ENCODE results near the gene S1PR1.
"Not testable (repeated sequence)": the region's sequence is repeated elsewhere in the genome, so short reads cannot be mapped to it uniquely, and the experiment has no call there.

Gene S1PR1

DNA sequence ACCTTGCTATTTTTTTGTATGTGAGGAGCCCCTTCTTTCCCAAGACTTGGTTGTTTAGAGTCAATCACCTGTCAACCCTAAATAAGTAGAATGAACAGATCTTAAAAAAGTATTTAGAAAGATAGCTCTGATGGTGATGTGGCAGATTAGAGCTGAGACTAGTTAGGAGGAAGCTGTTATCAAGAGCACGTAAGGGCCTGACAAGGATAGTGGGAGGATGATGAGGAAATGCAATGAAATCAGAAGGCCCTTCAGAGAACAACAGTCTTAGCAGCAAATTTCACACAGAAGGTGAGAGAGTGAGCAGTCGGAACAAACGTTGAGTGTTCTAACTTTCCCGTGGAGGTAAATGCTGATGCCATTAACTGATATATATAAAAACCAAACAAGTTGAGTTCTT, 15.9 kb upstream of the S1PR1 start:
- no peak for DNase-seq

DNA sequence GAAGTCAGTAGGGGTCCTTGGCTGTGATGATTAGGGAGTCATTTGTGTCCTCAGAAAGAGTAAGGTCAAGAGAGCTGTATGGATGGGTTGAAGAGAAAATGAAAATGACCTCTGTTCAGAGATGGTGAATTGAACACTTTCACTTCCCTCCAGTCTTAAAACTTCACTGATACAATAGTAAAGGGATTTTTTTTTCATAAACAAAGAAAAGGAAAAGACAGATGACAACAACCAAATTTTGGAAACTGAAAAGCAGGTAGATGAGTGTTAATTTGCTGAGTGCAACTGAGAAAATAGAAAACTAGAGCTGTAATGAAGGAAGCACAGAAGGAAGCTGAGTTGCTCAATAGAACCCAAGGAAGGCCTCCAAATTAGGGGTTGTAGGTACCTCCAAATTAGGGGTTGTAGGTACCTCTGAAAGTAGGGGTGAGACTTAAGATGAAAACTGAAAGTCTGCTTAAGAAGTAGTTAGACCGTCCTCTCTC, 14.8 kb upstream of the S1PR1 start:
- no peak for DNase-seq

DNA sequence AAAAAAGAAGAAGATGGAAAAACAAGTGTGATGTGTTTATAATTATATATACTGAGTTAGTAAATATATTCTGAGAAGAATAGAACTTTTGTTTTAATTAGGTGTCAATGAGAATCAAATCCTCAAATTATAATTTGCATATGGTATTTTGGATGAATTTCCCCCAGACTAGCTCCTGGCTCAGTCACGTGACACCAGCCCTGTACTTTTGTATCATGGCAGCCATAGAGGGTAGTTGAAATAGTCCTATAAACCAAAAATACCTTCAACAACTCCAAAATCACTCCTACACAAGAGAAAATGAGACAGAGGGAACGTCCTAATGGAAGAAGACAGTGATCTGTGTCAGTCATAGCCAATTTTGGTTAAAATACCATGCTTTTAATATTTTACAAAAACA, 9.0 kb upstream of the S1PR1 start:
- DNase-seq = no peak

DNA sequence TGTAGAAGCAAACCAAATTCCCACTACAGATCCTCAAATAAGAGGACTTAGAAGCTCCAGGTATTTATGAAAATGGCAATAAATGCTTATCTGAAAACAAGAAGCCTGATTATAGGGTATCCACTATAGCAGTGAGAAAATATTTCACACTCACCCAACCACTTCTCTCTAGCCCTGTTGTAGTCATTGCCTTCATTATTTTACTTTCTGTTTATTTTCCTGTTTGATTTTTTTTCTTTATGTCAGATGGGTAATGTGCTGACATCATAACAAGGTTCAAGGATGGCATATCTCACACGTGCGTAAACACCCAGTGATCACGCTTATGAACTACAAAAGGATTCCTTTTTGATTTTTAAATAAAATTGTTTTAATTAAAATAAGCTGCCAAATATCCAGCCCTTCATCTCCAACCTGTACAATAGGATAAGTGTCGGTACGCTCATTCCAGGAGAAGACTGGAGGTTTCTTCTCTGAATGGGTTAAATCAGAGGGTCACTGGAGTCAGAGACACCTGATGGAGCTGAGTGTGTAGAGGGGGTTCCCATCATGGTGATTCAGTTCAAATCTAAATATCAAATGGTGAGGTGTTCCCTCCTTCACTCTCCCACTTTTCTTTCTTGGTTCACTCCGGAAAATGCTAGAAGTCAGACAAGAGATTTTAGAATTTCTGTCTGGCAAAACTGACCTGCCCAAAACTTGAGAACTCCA, 8.2 kb upstream of the S1PR1 start:
- DNase-seq = no peak

DNA sequence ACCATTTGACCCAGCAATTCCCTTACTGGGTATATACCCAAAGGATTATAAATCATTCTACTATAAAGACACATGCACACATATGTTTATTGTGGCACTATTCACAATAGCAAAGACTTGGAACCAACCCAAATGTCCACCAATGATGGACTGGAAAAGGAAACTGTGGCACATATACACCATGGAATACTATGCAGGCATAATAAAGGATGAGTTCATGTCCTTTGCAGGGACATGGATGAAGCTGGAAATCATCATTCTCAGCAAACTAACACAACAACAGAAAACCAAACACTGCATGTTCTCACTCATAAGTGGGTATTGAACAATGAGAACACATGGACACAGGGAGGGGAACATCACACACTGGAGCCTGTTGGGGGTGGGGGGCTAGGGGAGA, 4.6 kb upstream of the S1PR1 start:
- not testable (repeated sequence) for DNase-seq

DNA sequence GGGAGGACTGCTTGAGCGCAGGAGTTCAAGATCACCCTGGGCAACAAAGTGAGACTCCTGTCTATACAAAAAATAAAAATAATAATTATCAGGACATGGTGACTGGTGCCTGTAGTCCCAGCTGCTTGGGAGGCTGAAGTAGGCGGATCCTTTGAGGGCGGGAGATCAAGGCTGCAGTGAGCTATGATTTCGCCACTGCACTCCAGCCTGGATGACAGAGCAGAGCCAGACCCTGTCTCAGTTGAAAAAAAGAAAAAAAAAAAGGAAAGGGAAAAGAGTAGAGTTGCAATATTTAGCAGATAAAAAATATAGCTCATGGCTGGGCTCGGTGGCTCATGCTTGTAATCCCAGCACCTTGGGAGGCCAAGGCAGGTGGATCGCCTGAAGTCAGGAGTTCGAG, 3.3 kb upstream of the S1PR1 start:
- DNase-seq = no peak

DNA sequence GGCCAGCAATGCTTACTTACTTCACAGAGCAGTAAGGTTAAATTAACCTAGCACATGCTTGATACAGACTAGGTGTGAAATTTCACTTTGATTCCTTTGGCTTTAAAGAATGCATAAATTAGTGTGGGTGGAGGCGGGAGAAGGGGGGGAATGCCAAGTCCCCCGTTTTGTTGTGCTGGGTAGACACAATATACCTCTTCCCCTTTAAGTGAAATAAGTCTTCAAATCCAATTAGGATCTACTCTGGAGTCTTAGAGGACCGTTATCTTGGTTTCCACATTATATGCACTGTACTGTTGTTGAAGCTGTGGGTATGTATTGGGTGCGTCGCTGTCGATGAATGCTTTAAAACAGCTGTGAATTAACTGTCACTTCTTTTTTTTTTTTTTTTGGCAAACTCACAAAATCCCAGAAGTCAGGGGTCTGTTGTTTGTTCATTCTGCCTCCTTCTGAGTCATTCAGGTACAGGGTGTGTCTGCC, 1.6 kb upstream of the S1PR1 start:
- DNase-seq = no peak

DNA sequence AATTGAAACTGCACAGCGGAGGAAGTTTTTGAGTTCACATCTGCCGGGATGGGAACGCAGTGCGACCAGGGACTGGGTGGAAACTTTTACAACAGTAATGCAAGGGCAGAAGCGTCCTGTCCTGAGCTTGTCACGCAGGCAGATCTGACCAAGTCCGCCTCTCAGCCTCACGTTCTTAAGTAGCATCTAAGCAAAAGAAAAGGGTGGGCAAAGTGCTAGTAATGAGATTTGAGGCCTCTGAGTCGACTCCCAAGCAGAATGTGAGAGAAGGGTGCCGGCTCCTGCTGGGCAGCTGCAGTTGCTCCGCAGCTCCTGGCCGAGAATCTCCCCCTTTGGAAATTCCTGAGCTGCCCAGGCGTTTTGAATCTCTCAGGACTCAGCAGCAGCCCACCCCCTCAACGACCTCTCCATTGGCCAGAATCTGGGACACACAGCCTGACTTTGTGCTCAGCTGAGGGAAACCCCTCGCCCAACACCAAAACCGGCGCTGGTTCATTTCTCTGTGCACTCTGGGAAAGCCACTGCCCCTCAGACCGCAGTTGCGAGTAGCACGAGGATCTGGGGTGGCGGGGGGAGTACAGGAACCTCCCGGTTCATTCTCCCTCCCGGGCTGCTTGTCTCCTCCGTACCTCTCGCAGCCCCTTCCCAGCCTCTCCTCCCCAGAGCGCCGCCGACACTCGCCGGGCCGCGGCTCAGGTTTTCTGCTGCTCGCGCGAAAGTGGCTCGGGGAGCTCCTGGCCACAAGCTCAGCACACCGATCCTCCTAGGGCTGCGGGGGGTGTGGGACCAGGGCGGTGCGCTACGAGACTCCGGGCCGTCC, 913 bp upstream of the S1PR1 start:
- peak; percentile 54 for DNase-seq

DNA sequence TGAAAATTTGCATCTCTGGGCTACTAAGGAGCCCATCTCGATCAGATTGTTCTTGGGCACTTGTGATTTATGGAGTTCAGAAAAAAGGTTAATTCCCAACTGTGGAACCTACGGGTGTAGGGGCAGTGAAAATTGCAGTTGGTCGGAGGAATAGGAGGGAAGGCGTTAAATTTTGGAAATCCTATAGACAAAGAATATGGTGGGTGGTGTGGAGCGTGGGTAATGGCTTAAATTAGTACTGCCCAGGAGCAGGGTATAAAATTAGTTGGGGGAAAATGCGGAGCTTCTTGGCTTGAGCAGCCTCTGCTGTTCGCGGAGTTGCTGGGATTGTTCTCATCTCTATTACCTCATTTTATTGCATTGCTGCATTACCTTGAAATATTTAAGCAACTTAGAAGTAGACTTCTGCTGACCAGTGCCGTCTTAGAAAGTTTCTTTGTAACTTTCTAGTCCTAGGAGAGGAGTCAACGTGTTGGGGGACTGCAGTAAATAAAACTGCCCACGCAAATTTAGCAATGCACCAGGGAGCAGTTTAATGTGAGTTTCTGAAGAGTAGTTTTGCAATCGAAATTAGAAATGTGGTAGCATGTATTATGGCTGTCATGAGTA, 514 bp downstream of the S1PR1 start:
- no peak for DNase-seq

DNA sequence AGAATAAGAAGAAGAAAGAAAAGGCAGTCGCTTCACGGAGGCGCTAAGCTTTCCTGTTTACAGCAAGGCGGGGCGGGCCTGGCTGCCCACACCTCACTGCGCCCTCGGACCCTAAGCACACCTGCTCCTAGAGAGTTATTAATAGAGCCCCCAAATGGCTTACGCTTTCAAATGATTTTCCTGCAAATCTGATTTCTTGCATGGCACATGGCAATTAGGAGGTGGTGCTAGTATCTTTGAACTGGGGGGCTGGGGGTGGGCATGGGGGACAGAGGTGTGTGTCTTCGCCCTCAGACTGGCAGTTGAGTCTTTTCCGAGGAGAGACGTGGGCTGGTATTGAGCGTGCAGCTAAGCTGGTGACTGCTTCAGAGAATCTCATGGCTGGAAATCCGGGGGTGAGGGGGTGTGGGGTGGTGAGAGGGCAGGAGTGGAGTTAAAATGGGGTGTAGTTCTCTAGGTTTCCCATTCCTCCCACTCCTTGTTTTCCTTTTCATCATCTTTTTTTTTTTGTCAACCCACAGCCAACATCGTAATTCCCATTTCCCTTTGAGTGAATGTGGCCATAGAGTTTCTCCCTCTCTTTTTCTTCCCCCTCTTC, 1.3 kb downstream of the S1PR1 start:
- peak; percentile 34 for DNase-seq

DNA sequence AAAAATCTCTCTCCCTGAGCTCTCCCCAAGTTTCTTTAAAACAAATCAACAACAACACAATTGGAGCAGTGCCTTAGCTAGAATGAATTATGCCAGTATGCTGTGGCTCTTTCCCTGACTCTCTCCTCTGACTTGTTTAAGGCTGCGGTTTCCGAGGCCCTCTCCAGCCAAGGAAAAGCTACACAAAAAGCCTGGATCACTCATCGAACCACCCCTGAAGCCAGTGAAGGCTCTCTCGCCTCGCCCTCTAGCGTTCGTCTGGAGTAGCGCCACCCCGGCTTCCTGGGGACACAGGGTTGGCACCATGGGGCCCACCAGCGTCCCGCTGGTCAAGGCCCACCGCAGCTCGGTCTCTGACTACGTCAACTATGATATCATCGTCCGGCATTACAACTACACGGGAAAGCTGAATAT, 1.9 kb downstream of the S1PR1 start:
- DNase-seq = peak; percentile 85

DNA sequence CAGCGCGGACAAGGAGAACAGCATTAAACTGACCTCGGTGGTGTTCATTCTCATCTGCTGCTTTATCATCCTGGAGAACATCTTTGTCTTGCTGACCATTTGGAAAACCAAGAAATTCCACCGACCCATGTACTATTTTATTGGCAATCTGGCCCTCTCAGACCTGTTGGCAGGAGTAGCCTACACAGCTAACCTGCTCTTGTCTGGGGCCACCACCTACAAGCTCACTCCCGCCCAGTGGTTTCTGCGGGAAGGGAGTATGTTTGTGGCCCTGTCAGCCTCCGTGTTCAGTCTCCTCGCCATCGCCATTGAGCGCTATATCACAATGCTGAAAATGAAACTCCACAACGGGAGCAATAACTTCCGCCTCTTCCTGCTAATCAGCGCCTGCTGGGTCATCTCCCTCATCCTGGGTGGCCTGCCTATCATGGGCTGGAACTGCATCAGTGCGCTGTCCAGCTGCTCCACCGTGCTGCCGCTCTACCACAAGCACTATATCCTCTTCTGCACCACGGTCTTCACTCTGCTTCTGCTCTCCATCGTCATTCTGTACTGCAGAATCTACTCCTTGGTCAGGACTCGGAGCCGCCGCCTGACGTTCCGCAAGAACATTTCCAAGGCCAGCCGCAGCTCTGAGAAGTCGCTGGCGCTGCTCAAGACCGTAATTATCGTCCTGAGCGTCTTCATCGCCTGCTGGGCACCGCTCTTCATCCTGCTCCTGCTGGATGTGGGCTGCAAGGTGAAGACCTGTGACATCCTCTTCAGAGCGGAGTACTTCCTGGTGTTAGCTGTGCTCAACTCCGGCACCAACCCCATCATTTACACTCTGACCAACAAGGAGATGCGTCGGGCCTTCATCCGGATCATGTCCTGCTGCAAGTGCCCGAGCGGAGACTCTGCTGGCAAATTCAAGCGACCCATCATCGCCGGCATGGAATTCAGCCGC, 2.5 kb downstream of the S1PR1 start:
- peak; percentile 58 for DNase-seq

DNA sequence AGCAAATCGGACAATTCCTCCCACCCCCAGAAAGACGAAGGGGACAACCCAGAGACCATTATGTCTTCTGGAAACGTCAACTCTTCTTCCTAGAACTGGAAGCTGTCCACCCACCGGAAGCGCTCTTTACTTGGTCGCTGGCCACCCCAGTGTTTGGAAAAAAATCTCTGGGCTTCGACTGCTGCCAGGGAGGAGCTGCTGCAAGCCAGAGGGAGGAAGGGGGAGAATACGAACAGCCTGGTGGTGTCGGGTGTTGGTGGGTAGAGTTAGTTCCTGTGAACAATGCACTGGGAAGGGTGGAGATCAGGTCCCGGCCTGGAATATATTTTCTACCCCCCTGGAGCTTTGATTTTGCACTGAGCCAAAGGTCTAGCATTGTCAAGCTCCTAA, 3.2 kb downstream of the S1PR1 start:
- DNase-seq = no peak

DNA sequence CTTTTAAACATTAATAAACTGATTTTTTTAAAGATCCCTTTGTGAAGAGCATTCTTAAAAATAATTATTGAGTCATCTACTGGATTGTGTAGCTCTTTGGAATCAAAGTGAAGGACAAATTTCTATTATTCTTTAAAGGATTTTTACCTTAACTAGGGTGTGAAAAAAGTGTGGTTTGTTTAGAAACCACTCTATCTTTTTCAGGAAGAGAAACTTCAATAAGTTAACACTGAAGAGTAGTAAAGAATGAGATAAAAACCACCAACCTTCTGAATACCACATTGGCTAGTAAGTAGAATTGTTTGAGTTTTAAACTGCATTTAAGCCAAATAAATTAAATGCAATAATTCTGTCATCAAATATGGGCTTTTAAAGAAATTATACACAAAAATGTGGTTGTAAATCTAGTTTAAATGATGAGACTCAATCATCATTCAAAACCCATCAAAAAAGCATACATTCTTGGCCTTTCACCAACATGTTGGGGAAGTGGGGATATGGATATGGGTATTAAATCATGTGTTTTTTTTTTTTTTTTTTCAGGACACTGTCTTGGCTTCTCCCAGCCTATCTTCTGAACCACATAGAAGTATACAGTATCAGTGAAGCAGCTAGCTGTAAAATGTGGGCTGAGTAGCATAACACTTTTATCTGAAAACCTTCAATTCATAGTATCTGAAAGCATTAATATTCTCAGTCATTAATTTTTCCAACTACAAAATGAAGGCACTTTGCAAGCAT, 4.8 kb downstream of the S1PR1 start:
- no peak for DNase-seq

DNA sequence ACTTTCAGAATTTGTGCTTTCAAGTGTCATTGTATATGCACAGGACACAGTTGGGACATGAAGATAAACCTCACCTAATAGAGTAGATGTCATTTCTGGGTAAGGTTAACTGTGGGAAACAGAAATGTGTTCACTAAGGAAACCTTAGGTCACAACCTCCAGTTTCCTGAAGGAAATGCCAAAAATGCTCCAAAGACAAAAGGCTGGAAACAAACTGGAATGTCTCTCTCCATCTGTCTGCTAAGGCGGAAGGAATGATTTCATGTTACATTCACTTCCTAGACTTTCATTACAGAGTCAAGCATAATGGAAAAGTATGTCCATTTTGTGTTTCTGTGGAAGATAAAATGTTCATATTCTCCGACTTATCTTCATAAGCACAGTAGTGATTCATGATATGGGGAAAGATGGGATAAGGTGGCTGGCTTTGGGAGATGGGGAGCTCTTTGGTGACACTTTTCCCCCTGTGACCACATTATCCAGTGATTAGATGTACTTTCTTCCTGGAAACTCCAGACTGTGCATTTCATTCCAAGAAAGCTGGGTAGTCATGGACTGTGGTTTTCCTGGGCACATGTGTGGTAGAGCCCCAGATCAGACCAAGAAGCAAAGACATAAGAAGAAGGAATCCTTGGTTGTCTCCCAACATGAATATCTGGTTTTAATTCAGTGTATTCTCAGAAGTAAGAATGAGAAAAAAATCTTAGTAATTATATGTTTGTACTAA, 5.7 kb downstream of the S1PR1 start:
- DNase-seq = no peak

DNA sequence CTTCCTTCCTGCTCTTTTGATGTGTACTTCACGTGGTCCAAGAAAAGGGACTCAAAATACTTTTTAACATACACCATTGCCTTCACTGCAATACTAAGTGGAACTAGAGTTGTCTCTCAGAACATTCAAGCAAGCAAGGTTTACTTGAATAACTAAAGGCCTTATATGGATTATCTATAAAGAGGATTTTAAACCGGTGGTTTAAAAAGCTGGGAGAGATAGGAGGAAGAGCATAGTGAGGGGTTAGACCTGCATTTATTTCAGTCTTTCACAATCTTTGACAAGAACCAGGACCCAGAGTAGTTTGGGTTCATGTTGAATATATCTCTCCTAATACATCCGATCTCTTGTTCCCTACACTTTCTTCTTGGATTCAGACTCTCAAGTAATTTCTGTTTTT, 6.9 kb downstream of the S1PR1 start:
- DNase-seq = no peak

DNA sequence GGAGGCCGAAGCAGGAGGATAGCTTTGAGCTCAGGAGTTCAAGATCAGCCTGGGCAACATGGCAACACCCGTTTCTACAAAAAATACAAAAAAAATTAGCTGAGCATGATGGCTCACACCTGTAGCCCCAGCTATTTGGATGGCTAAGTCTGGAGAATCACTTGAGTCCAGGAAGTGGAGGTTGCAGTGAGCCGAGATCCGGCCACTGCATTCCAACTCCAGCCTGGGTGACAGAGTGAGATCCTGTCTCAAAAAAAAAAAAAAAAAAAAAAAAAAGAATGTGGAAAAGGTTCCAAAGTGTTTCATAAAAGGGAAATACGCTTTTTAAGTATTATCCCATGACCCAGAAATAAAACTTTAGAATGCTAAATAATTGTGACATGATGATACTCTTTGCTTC, 8.0 kb downstream of the S1PR1 start:
- no peak for DNase-seq

DNA sequence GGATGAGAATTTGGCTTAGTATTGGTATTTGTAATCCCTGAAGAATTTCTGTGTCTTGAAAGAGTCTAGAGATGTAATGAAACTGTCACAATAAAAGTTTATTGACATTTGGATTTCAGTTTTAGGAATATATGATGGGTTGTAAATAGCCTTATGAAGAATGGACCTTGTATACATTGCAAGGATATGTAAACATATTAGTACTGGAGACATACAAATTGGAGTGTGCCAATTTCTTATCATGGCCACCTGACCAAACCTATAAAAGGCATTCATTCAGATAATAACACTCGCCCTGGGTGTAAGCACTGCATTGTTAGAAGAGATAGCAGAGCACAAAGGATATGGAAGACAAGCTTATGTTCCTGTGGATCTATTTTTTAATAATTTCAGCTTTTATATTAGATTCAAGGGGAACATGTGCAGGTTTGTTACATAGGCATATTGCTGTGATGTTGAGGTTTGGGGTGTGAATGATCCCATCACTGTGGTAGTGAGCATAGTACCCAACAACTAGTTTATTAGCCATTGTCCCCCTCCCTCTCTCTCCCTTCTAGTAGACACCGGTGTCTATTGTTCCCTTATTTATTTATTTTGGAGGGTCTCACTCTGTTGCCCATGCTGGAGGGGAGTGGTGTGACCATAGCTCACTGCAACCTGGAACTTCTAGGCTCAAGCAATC, 8.6 kb downstream of the S1PR1 start:
- no peak for DNase-seq

DNA sequence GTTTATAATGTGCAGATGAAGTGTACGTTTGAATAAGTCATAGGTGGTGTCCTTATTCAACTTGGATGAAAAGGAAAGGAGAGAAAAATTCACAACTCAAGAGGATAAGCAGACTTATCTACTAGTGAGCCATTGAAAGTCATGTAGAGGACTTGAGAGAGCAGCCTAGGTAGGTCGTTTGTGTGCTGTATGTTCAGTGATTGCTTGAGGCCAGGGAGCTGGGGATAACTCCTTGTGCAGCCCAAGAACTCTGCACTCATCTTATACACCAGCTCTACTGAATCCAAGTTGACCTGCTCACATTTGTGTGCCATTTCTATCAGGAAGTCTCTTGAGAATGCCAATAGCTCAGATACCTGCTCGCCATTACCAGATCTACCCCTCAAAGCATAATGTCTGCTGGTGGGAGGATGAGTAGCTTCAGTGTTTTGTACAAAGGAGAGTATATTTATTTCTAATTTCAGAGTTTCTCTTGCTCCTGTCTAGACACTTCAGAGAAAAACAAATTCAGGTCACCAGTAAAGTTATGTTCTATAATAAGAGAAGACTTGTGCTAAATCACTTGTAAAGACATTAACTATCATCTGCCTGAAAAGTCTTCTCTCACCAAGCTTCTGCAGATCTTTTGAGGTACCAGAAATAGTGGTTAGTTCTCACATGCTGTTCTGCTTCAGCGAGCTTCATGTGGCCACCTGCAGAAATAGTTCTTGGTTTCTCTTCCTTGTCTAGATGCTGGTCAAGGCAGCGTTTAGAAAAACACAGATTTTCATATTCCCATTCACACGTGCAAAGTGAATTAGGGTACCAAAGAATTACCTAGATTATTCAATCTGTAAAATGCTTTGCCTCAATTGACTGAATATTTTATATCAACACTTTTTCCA, 10.8 kb downstream of the S1PR1 start:
- DNase-seq = no peak

Data from T-helper 9 cell (primary cell).